Calu3 (cell line): ENCODE measurements around the gene HLA-F. TPM values are rescaled to one million over a fixed set of nuclear protein-coding genes. Genes with fewer than 3 reads are reported as not detected.

Experiments used
- BruUV-seq: library from RNA; stranded (reverse); fragments of 400-500 nt; replicated peaks from 2 replicates; lab custom pipeline; 2021; lab: Mats Ljungman, UMichigan
- CTCF ChIA-PET: fragments of 300-600 bp; sonication (Branson Sonifier 250); formaldehyde crosslinking; loops from one replicate; lab custom pipeline; 2022; ENCODE audit warnings: antibody characterized with exemption; lab: Charles Lee
- DNase-seq: peaks from one replicate; pipeline ENCODE4 v3.0.0; 2022
- H3K27ac Mint-ChIP-seq: one replicate; pipeline ENCODE4 v1.8.0; 2022; ENCODE audit warnings: mixed read lengths; ENCODE audit not compliant: unreplicated experiment
- H3K27me3 Mint-ChIP-seq: one replicate; pipeline ENCODE4 v1.8.0; 2022; ENCODE audit warnings: mixed read lengths; ENCODE audit not compliant: unreplicated experiment
- H3K36me3 Mint-ChIP-seq: one replicate; pipeline ENCODE4 v1.8.0; 2022; ENCODE audit warnings: mild to moderate bottlenecking, moderate library complexity, mixed read lengths; ENCODE audit not compliant: insufficient read depth, unreplicated experiment
- H3K4me1 Mint-ChIP-seq: one replicate; pipeline ENCODE4 v1.8.0; 2022; ENCODE audit warnings: mild to moderate bottlenecking, low read depth, mixed read lengths; ENCODE audit not compliant: unreplicated experiment
- H3K4me3 Mint-ChIP-seq: one replicate; pipeline ENCODE4 v1.8.0; 2022; ENCODE audit warnings: mild to moderate bottlenecking, low read depth, moderate library complexity, mixed read lengths; ENCODE audit not compliant: unreplicated experiment
- H3K9me3 Mint-ChIP-seq: one replicate; pipeline ENCODE4 v1.8.0; 2022; ENCODE audit warnings: low read depth, mixed read lengths; ENCODE audit not compliant: unreplicated experiment
- intact Hi-C: fragments of 100-400 bp; cut with micrococcal nuclease; formaldehyde crosslinking; loops from one replicate; pipeline ENCODE4 v1.10.0; 2022; ENCODE audit not compliant: unreplicated experiment
- total RNA-seq: library from RNA; stranded (reverse); gene quantifications from 2 replicates; pipeline ENCODE4 v1.2.3, GENCODE V29; 2022
- TF ChIP-seq, protein P1 (sequence below): fragments of 200-600 bp; IDR thresholded peaks from one replicate; pipeline ENCODE4 v1.8.0; 2022; ENCODE audit warnings: antibody characterized with exemption; ENCODE audit not compliant: unreplicated experiment

The HLA-F gene
- total RNA-seq, 1 experiment from 2014 or later = 57.9 TPM

DNA sequence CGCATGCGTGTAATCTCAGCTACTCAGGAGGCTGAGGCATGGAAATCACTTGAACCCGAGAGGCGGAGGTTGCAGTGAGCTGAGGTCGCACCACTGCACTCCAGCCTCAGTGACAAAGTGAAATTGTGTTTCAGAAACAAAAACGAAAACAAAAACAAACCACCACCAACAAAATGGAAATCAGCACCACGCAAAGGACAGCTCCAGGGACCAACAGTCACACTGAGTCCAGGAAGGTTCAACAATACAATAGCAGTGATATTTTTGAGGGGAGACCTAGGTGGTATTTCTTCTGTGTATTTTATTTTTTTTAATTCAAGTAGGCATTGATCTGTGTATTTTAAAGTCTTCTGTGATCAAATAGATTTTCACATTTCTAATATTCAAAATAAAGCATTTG is 9.8 kb downstream of the HLA-F start:
- intact Hi-C loops = loop anchor here (10.0 kb wide), 1 partner anchor 282 kb away; no protein-coding TSS in a partner anchor
- no peak overlapping the region for H3K27ac Mint-ChIP-seq
- H3K4me1 Mint-ChIP-seq = no peaks in the 10 kb centered on the region
- TF ChIP-seq, protein P1, sequence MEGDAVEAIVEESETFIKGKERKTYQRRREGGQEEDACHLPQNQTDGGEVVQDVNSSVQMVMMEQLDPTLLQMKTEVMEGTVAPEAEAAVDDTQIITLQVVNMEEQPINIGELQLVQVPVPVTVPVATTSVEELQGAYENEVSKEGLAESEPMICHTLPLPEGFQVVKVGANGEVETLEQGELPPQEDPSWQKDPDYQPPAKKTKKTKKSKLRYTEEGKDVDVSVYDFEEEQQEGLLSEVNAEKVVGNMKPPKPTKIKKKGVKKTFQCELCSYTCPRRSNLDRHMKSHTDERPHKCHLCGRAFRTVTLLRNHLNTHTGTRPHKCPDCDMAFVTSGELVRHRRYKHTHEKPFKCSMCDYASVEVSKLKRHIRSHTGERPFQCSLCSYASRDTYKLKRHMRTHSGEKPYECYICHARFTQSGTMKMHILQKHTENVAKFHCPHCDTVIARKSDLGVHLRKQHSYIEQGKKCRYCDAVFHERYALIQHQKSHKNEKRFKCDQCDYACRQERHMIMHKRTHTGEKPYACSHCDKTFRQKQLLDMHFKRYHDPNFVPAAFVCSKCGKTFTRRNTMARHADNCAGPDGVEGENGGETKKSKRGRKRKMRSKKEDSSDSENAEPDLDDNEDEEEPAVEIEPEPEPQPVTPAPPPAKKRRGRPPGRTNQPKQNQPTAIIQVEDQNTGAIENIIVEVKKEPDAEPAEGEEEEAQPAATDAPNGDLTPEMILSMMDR = no peak
- CTCF ChIA-PET = interaction anchor here (0.7 kb wide), 1 partner anchor 748 kb away, joined by 3 read pairs; no protein-coding TSS in a partner anchor
- no peak overlapping the region for H3K4me3 Mint-ChIP-seq
- H3K36me3 Mint-ChIP-seq = no peaks in the 10 kb centered on the region
- BruUV-seq = no TSS peak
- H3K9me3 Mint-ChIP-seq = no peaks in the 10 kb centered on the region
- no peak for DNase-seq
- H3K27me3 Mint-ChIP-seq = no peaks in the 10 kb centered on the region

DNA sequence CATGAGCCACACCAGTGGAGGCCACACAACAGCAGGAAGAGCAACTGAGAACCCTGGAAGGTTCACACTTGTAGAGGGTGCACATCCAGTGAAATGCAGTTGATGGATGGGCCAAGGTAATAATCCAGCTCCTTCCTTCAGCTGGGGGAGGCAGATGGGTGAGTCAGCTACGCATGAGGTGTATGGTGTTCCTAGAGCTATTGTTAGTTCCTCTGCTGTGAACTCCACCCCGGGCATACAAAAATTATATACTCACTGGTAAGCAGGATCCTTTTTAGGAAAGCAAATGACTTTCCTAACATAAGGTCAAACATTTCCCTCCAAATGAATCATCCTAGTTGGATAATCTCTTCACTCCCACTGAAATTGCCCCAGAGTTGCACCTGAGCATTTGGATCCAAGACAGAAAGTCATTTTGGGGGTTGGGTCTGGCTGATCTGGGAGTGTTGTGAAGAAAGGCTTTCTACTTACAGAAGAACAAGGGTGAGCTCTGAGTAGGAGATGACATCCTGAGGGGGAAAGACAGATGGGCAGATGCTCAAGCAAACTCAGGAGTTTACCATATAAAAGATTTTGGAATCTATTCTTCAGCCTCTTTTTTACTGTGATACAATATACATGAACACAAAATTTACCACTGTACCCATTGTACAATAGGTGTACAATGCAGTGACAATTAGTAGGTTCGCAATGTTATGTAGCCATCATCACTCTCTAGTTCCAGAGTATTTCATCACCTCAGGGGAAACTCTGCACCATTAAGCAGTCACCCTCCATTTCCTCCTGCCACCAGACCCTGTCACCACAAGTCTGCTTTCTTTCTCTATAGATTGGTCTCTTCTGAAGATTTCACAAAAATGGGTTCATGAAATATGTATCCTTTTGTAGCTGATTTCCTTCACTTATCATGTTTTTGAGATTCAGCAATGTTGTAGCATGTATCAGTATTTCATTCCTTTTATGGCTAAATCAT is 11.1 kb downstream of the HLA-F start:
- DNase-seq = no peak
- H3K27ac Mint-ChIP-seq = no peak overlapping the region
- H3K4me3 Mint-ChIP-seq = no peak overlapping the region
- H3K36me3 Mint-ChIP-seq = no peaks in the 10 kb centered on the region
- no peaks in the 10 kb centered on the region for H3K27me3 Mint-ChIP-seq
- H3K9me3 Mint-ChIP-seq = no peaks in the 10 kb centered on the region
- CTCF ChIA-PET = interaction anchor here (1.0 kb wide), 1 partner anchor 14 kb away, joined by 3 read pairs; no protein-coding TSS in a partner anchor
- no TSS peak for BruUV-seq
- no peaks in the 10 kb centered on the region for H3K4me1 Mint-ChIP-seq
- intact Hi-C loops = loop anchor here (10.0 kb wide), 1 partner anchor 280 kb away; no protein-coding TSS in a partner anchor
- TF ChIP-seq, protein P1 = no peak

DNA sequence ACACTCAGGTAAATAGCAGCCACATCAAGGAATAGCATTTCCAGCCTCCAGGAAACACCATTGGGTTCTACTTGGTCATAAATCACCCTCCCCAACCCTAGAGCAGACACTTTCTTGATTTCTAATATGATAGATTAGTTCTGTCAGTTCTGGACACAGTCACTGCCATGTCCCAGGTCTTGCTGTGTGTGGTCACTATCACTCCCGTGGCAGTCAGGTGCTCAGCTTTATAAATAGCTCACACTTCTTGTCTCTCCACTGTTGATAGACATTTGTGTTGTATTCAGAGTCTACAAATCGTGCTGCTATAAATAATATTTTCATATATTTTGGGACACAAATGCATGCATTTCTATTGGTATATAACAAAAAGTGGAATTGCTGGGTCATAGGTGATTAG is 13.3 kb downstream of the HLA-F start:
- TF ChIP-seq, protein P1 = no peak
- H3K27ac Mint-ChIP-seq = no peak overlapping the region
- CTCF ChIA-PET = interaction anchor here (1.3 kb wide), 1 partner anchor 12 kb away, joined by 4 read pairs; no protein-coding TSS in a partner anchor
- H3K27me3 Mint-ChIP-seq = no peaks in the 10 kb centered on the region
- H3K4me1 Mint-ChIP-seq = no peaks in the 10 kb centered on the region
- no peak for DNase-seq
- H3K36me3 Mint-ChIP-seq = no peaks in the 10 kb centered on the region
- H3K9me3 Mint-ChIP-seq = no peaks in the 10 kb centered on the region
- BruUV-seq = no TSS peak
- no peak overlapping the region for H3K4me3 Mint-ChIP-seq
- intact Hi-C loops = loop anchor here (10.0 kb wide), 1 partner anchor 278 kb away; no protein-coding TSS in a partner anchor

DNA sequence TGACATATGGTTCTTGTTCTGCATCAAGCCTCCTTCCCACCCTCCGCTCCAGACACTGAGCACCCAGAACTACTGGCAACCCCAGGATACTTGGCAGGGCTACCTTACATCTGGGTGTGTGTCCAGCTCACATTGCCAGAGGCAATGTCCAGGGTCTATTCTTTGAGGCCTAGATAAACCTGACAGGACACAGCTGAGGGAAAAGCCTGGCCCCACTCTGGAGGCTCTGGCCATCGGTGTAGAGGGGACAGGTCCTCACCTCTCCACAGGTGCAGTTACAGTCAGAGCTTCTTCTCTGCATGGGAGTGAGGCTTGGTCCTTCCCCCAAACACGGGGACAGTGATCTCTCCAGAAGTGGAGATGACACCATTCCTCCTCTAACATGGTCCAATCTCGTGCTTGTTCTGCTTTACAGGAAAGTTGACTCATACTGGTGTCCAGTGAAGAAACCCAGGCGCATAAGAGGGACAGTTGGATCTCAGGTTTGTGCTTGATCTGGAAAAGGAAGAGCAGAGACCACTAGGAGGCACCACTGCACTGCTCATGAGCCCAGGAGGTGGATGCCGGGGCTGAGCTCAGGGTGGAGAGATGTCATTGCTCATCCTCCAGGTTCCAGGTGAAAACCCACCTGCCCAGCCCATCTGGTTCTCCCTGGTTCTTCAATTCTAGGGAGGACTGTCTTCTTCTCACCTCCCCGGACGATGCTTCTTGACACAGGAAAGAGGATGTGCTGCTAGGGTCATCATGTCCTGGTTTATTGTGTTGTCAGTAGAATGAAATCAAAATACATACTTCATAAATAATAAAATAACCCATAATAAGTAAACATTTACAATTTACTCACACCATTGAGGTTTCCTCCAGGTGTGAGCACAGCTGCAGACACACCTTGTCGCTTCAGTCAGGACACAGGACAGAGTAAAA is 14.7 kb downstream of the HLA-F start:
- CTCF ChIA-PET = interaction anchor here (0.7 to 1.5 kb wide), 9 partner anchors 11 to 288 kb away, joined by 3 to 41 read pairs (median 4); no protein-coding TSS in a partner anchor
- no peaks in the 10 kb centered on the region for H3K4me1 Mint-ChIP-seq
- H3K27ac Mint-ChIP-seq = no peak overlapping the region
- H3K36me3 Mint-ChIP-seq = no peaks in the 10 kb centered on the region
- DNase-seq = peak; percentile 82
- no TSS peak for BruUV-seq
- no peak overlapping the region for H3K4me3 Mint-ChIP-seq
- TF ChIP-seq, protein P1 = peak; percentile 81
- no peaks in the 10 kb centered on the region for H3K9me3 Mint-ChIP-seq
- no peaks in the 10 kb centered on the region for H3K27me3 Mint-ChIP-seq
- intact Hi-C loops = loop anchor here (1.0 to 10.0 kb wide), 3 partner anchors 33 to 277 kb away; no protein-coding TSS in a partner anchor
